ENCODE results near the gene USH1G.
A peak's percentile ranks its signal among the peaks of the same experiment; 100 is the strongest.
"Not testable (repeated sequence)": the region's sequence is repeated elsewhere in the genome, so short reads cannot be mapped to it uniquely, and the experiment has no call there.

USH1G gene

DNA sequence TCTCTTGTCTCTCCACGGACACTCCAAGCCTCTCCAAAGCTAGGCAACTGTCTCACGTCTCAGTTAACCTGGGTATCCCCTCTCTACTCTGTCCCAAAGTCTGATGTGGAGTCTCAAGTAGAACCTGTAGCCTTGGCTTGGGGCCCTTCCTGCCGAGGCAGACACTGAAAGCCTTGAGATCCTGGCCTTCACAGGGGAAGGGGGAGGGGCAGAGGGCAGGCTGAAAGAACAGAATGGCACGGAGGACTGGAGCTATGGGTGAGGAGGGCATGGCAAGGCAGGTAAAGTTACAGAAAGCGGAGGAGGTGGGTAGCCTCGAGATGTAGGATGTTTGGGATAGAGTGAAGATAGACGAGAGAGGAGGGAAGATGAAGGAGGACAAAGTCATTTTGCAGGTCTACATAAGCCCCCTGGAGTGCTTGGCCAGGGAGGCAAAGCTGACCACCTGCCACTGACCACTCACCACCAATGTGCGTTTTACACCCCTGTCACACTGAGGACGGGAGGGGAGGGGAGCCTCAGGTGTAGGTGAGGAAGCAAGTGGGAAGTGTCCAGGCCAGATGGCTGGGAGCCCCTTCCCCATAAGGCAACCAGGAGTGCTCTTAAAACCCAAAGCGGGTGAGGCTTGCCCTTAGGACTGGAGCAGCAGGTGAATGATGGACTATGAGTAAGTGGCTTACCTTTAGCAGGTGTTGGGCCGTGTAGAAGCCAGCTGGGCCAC is 51.5 kb downstream of the USH1G start:
- Histone ChIP-seq H3K36me3 (ENCODE audit: low read depth) (0 out of 2 replicates have a peak, but pooled peaks cover 4% of the 10 kb centered on the region), H3K4me3 (ENCODE audit: severe bottlenecking) (no peak overlapping the region), H3K9me3 (ENCODE audit: severe bottlenecking) (no peaks in the 10 kb centered on the region), H3K27me3 (ENCODE audit: insufficient read depth, poor library complexity, severe bottlenecking) (no peaks in the 10 kb centered on the region), H3K27ac (ENCODE audit: poor library complexity, severe bottlenecking) (no peak overlapping the region), H3K4me1 (ENCODE audit: insufficient read depth, poor library complexity, severe bottlenecking) (no peaks in the 10 kb centered on the region)
- ATAC-seq (ENCODE audit: low read depth) (no peak), DNase-seq (ENCODE audit: low spot score) (no peak)
- TF ChIP-seq, protein P1, sequence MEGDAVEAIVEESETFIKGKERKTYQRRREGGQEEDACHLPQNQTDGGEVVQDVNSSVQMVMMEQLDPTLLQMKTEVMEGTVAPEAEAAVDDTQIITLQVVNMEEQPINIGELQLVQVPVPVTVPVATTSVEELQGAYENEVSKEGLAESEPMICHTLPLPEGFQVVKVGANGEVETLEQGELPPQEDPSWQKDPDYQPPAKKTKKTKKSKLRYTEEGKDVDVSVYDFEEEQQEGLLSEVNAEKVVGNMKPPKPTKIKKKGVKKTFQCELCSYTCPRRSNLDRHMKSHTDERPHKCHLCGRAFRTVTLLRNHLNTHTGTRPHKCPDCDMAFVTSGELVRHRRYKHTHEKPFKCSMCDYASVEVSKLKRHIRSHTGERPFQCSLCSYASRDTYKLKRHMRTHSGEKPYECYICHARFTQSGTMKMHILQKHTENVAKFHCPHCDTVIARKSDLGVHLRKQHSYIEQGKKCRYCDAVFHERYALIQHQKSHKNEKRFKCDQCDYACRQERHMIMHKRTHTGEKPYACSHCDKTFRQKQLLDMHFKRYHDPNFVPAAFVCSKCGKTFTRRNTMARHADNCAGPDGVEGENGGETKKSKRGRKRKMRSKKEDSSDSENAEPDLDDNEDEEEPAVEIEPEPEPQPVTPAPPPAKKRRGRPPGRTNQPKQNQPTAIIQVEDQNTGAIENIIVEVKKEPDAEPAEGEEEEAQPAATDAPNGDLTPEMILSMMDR (IDR thresholded peaks at IDR 0.05; ENCODE audit: poor library complexity, severe bottlenecking), result no peak

DNA sequence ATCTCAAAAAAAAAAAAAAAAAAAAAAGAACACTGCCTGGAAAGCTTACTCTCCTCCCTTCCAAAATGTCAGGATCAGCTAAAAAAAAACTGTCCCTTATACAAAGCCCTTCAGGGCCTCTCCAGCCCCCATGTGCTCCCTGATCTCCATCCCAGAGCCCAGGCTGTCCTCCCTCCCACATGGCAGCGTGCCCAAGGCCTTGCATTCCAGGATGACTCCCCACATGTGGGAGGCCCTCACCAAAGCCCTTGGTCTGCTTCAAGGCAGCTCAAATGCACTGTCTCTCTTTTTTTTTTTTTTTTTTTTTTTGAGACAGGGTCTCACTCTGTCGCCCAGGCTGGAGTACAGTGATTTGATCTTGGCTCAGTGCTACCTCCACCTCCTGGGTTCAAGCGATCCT is 52.5 kb downstream of the USH1G start:
- no peaks in the 10 kb centered on the region for H3K4me1 ChIP-seq (ENCODE audit: insufficient read depth, poor library complexity, severe bottlenecking)
- no peak for ATAC-seq (ENCODE audit: low read depth)
- no peak overlapping the region for H3K4me3 ChIP-seq (ENCODE audit: severe bottlenecking)
- peak; percentile 47 for DNase-seq (ENCODE audit: low spot score)
- no peak overlapping the region for H3K27ac ChIP-seq (ENCODE audit: poor library complexity, severe bottlenecking)
- TF ChIP-seq, protein P1 (IDR thresholded peaks at IDR 0.05; ENCODE audit: poor library complexity, severe bottlenecking), result no peak
- no peaks in the 10 kb centered on the region for H3K27me3 ChIP-seq (ENCODE audit: insufficient read depth, poor library complexity, severe bottlenecking)
- H3K9me3 ChIP-seq (ENCODE audit: severe bottlenecking), result no peaks in the 10 kb centered on the region
- 0 out of 2 replicates have a peak, but pooled peaks cover 4% of the 10 kb centered on the region for H3K36me3 ChIP-seq (ENCODE audit: low read depth)

DNA sequence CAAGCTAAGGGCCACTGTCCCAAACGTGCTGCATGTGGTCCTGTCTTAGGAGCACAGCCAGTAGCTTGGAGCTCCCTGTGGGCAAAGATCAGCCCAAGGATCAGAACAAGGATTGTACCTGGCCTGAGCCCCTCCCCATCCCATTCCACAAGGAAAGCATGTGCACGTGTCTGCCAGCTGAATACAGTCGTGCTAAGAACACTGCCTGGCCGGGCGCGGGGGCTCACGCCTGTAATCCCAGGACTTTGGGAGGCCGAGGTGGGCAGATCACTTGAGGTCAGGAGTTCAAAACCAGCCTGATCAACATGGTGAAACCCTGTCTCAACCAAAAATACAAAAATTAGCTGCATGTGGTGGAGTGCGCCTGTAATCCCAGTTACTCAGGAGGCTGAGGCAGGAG is 53.0 kb downstream of the USH1G start:
- not testable (repeated sequence) for H3K36me3 ChIP-seq (ENCODE audit: low read depth); H3K9me3 ChIP-seq (ENCODE audit: severe bottlenecking); H3K4me3 ChIP-seq (ENCODE audit: severe bottlenecking); H3K4me1 ChIP-seq (ENCODE audit: insufficient read depth, poor library complexity, severe bottlenecking); H3K27ac ChIP-seq (ENCODE audit: poor library complexity, severe bottlenecking); ATAC-seq (ENCODE audit: low read depth); H3K27me3 ChIP-seq (ENCODE audit: insufficient read depth, poor library complexity, severe bottlenecking)
- peak; percentile 54 for DNase-seq (ENCODE audit: low spot score)

DNA sequence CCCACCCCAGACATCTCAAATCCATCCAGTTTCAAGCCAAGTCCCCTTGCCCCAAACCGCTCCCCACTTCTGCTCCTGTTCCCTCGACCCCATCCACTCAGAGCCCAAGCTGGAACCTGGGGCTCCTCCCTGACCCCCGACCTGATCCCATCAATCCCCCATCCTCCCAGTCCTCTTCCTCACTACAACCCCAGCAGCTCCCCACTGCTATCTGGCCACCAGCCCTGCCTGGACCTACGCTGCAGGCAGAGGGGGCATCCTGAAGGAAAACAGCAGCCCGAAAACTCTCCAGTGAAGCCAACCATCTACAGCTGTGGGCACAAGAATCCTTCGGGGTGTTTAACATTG is 54.2 kb downstream of the USH1G start:
- no peak overlapping the region for H3K4me3 ChIP-seq (ENCODE audit: severe bottlenecking)
- TF ChIP-seq, protein P1 (IDR thresholded peaks at IDR 0.05; ENCODE audit: poor library complexity, severe bottlenecking), result no peak
- no peaks in the 10 kb centered on the region for H3K9me3 ChIP-seq (ENCODE audit: severe bottlenecking)
- no peaks in the 10 kb centered on the region for H3K27me3 ChIP-seq (ENCODE audit: insufficient read depth, poor library complexity, severe bottlenecking)
- no peaks in the 10 kb centered on the region for H3K4me1 ChIP-seq (ENCODE audit: insufficient read depth, poor library complexity, severe bottlenecking)
- H3K36me3 ChIP-seq (ENCODE audit: low read depth), result 0 out of 2 replicates have a peak, but pooled peaks cover 5% of the 10 kb centered on the region
- DNase-seq (ENCODE audit: low spot score), result peak; percentile 57
- no peak for ATAC-seq (ENCODE audit: low read depth)
- H3K27ac ChIP-seq (ENCODE audit: poor library complexity, severe bottlenecking), result no peak overlapping the region

DNA sequence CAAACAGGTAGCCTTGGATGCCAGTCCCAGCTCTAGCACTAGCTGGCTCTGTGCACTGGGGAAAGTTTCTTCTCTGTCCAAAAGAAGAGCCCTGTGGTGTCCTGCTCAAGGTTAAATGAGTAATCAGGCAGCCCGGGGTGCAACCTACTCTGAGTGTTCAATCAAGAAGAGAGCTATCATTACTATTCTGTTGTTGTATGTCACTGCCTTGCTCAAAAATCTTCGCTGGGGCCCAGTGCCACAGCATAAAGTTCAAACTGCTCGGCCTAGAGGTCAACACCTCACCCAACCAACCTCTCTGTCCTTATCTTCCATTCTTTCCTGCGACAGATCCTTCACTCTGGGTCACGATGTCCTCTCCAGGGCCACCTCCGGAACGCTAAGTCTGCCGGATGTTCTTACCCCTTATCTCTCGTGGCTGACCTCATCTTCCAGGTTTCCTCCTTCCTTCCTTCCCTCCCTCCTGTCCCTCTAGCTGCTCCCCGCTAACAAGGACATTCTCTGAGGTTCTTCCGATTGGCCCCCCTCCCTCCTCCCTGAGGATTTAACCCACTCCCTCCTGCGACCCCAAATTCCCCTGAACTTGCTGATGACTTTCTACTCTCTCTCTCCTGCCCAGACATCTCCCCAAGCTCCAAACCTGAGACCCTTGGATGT is 54.7 kb downstream of the USH1G start:
- Histone ChIP-seq H3K27ac (ENCODE audit: poor library complexity, severe bottlenecking) (no peak overlapping the region), H3K27me3 (ENCODE audit: insufficient read depth, poor library complexity, severe bottlenecking) (no peaks in the 10 kb centered on the region), H3K4me3 (ENCODE audit: severe bottlenecking) (no peak overlapping the region), H3K9me3 (ENCODE audit: severe bottlenecking) (no peaks in the 10 kb centered on the region), H3K36me3 (ENCODE audit: low read depth) (0 out of 2 replicates have a peak, but pooled peaks cover 7% of the 10 kb centered on the region), H3K4me1 (ENCODE audit: insufficient read depth, poor library complexity, severe bottlenecking) (no peaks in the 10 kb centered on the region)
- DNase-seq (ENCODE audit: low spot score), result no peak
- ATAC-seq (ENCODE audit: low read depth), result no peak
- TF ChIP-seq, protein P1 (IDR thresholded peaks at IDR 0.05; ENCODE audit: poor library complexity, severe bottlenecking), result no peak

Data from RWPE2 (cell line).